Adipose tissue (tissue), 3 donors: ENCODE data around the gene CCDC192. TPM values are rescaled to one million over a fixed set of nuclear protein-coding genes. Genes with fewer than 3 reads are reported as not detected.

Experiments used
- H3K27ac ChIP-seq: one replicate; pipeline ENCODE4 v1.5.1; 2013; ENCODE audit warnings: low read depth, low read length
- WGBS, 3 donors: extraction: QIAGEN DNeasy Blood & Tissue Kit; methylation state at CpG; one replicate each; pipeline ENCODE4 v1.1.7; 2013; 5-methylcytosine and 5-hydroxymethylcytosine counted together
- polyA plus RNA-seq, 3 donors: library from polyadenylated mRNA; stranded (reverse); fragments of 200-250 nt; gene quantifications; one replicate each; pipeline ENCODE4 v1.2.3, GENCODE V29; 2013
- donor health status: healthy with polysubstance abuse.
- donor health status: Bipolar disorder and iron deficiency.
- donor health status: healthy.

Gene CCDC192
- polyA plus RNA-seq, 3 donors: 0.07 to 0.79 TPM; not detected in 1

GRCh38 chr5:127923804-127924570 lies 220.8 kb downstream of the CCDC192 start:
- H3K27ac ChIP-seq: no peak overlapping the region
- WGBS, 3 donors: 25 to 65% (median 58%) methylated on average over 2 of the region's 2 CpGs

GRCh38 chr5:127924606-127925005 lies 221.4 kb downstream of the CCDC192 start:
- 22 to 73% (median 32%) methylated on average over 1 of the region's 1 CpG for WGBS, 3 donors
- H3K27ac ChIP-seq: no peak overlapping the region

- WGBS, 3 donors: 48 to 63% (median 51%) methylated on average over 4 of the region's 4 CpGs
Measured at GRCh38 chr5:127925916-127926315, 222.7 kb downstream of the CCDC192 start.

GRCh38 chr5:127926974-127927373 lies 223.8 kb downstream of the CCDC192 start:
- WGBS, 3 donors: 95 to 99% (median 96%) methylated on average over 3 of the region's 3 CpGs
- H3K27ac ChIP-seq: no peak overlapping the region

More at GRCh38 chr5:127925916-127926315, 222.7 kb downstream of the CCDC192 start:
- no peak overlapping the region for H3K27ac ChIP-seq

GRCh38 chr5:127928053-127928452 lies 224.9 kb downstream of the CCDC192 start:
- no peak overlapping the region for H3K27ac ChIP-seq
- WGBS, 3 donors: 94 to 98% (median 96%) methylated on average over 4 of the region's 4 CpGs

GRCh38 chr5:127930311-127930710 lies 227.1 kb downstream of the CCDC192 start:
- no peak overlapping the region for H3K27ac ChIP-seq

GRCh38 chr5:127931396-127931795 lies 228.2 kb downstream of the CCDC192 start:
- 93 to 97% (median 96%) methylated on average over 1 of the region's 1 CpG for WGBS, 3 donors

GRCh38 chr5:127933348-127933747 lies 230.2 kb downstream of the CCDC192 start:
- 73 to 84% (median 75%) methylated on average over 5 of the region's 5 CpGs for WGBS, 3 donors
- H3K27ac ChIP-seq: no peak overlapping the region

More at GRCh38 chr5:127931396-127931795, 228.2 kb downstream of the CCDC192 start:
- H3K27ac ChIP-seq: no peak overlapping the region

- WGBS, 3 donors: 18 to 74% (median 56%) methylated on average over 1 of the region's 1 CpG
- no peak overlapping the region for H3K27ac ChIP-seq
Measured at GRCh38 chr5:127934791-127935256, 231.6 kb downstream of the CCDC192 start.

GRCh38 chr5:127935398-127935797 lies 232.2 kb downstream of the CCDC192 start:
- H3K27ac ChIP-seq: no peak overlapping the region
- WGBS, 3 donors: 55 to 85% (median 80%) methylated on average over 1 of the region's 1 CpG

GRCh38 chr5:127936439-127936972 lies 233.3 kb downstream of the CCDC192 start:
- no peak overlapping the region for H3K27ac ChIP-seq
- WGBS, 3 donors: 68 to 86% (median 80%) methylated on average over 6 of the region's 6 CpGs

- H3K27ac ChIP-seq: no peak overlapping the region
- 73 to 98% (median 95%) methylated on average over 2 of the region's 2 CpGs for WGBS, 3 donors
Measured at GRCh38 chr5:127938746-127939145, 235.6 kb downstream of the CCDC192 start.

GRCh38 chr5:127940854-127941253 lies 237.7 kb downstream of the CCDC192 start:
- 34 to 51% (median 44%) methylated on average over 1 of the region's 1 CpG for WGBS, 3 donors

GRCh38 chr5:127941646-127942045 lies 238.5 kb downstream of the CCDC192 start:
- WGBS, 3 donors: 55 to 64% (median 64%) methylated on average over 9 of the region's 9 CpGs
- H3K27ac ChIP-seq: no peak overlapping the region

More at GRCh38 chr5:127940854-127941253, 237.7 kb downstream of the CCDC192 start:
- H3K27ac ChIP-seq: no peak overlapping the region

GRCh38 chr5:127942246-127943060 lies 239.3 kb downstream of the CCDC192 start:
- H3K27ac ChIP-seq: no peak overlapping the region
- 72 to 94% (median 74%) methylated on average over 3 of the region's 3 CpGs for WGBS, 3 donors

- no peak overlapping the region for H3K27ac ChIP-seq
- WGBS, 3 donors: 94 to 97% (median 95%) methylated on average over 4 of the region's 4 CpGs
Measured at GRCh38 chr5:127943061-127943371, 239.8 kb downstream of the CCDC192 start.

- H3K27ac ChIP-seq: no peak overlapping the region
- WGBS, 3 donors: 81 to 92% (median 85%) methylated on average over 5 of the region's 5 CpGs
Measured at GRCh38 chr5:127944125-127944524, 240.9 kb downstream of the CCDC192 start.

GRCh38 chr5:127947941-127948340 lies 244.8 kb downstream of the CCDC192 start:
- no peak overlapping the region for H3K27ac ChIP-seq
- WGBS, 3 donors: 78 to 100% (median 92%) methylated on average over 1 of the region's 1 CpG

- WGBS, 3 donors: 73 to 81% (median 79%) methylated on average over 6 of the region's 6 CpGs
- H3K27ac ChIP-seq: no peak overlapping the region
Measured at GRCh38 chr5:127950707-127951391, 247.7 kb downstream of the CCDC192 start.
